IPS-18c (cell line): Measurements from ENCODE around the gene PPP2R2C.

Experiments used
- H3K4me3 ChIP-seq: 2 replicates; pipeline ENCODE4 v1.7.0; 2013; ENCODE audit warnings: low read depth, mild to moderate bottlenecking, low read length, moderate library complexity; ENCODE audit not compliant: insufficient read depth
- H3K9me3 ChIP-seq: one replicate; pipeline ENCODE4 v1.6.1; 2013; ENCODE audit warnings: mild to moderate bottlenecking, low read length, moderate library complexity; ENCODE audit not compliant: control insufficient read depth, insufficient read depth

The PPP2R2C gene

DNA sequence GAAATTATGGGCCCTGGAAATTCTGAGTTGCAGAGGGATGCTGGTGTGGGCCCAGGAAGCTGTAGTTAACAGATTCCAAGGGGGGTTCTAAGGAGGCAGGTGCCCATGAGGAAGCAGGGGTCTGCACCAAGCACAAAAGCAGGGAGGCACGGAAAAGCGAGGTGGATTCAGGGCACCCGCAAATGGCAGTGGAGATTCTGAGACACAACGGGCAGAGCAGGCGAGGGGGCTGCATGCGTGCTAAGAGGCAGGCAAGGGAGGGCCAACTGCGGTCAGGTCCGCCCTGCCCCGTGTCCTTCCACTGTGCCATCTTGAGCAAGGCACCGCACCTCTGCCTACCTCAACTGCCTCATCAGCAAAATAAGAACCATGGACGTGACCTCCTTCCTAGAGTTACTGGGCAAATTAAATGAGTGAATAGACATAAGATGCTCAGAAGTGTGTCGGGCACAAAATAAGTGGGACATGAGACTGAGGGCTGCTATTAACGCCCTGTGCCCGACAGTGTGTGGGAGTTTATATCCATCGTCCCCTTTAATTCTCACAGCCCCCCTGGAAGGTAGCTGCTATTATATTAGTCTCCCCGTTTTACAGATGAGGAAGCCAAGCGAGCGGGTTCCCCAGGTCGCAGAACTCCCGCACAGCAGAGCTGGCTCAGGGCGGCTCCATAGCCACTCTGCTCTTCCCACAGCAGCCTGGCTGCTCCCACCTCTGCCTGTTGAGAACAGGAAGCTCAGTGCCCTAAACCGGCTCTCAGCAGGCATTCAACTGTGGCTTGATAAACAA, 67.6 kb downstream of the PPP2R2C start:
- Histone ChIP-seq H3K4me3 (no peak overlapping the region), H3K9me3 (no peaks in the 10 kb centered on the region)

DNA sequence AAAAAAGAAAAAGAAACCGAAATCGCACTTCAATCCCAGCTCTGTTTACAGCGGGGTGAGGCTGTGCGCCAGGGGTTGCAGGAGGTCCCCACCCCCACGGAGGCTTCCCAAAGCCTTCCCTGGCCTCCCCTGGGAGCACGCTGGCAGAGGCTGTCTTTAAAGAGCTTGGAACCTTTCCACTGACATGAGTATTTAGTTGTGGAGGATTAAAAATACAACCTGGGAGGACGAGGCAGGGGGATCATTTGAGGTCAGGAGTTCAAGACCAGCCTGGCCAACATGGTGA, 69.1 kb downstream of the PPP2R2C start:
- Histone ChIP-seq H3K9me3 (no peaks in the 10 kb centered on the region), H3K4me3 (no peak overlapping the region)

DNA sequence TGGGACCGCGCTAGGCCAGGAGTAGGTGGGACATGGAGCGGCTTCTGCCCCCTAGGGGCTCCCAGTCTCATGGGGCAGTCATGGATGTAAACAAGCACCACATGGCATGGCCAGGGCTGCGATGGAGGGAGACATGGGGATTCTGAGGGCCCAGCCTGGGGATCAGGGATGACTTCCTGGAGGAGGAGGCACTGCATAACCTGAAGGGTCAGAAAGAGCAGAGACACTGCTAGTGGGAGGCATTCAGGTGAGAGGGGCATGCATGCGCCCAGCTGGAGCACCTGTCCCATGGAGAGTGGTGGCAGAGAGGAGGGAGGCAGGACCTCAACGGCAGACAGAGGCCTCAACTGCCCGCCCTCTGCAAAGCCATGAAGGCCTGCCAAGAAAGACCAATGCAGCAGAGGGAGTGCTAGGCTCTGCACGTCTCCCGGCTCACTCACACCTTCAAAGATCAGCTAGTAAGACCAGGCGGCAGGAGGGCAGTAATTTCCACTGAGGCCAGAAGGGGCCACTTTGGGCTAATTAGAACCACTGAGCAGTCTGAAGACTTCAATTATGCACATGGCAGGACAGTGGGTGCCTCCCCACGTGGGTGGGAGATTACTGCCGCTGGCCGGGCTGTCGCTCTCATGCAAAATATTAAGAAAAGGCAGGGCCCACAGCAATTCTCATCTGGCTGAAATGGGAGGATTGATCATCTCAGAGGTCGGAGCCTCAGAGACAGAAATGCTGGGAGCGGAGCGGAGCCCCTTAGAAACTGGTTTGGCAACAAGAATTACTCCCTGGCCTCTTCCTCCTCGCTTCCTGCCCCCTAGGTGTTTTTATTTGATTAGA, 69.6 kb downstream of the PPP2R2C start:
- no peak overlapping the region for H3K4me3 ChIP-seq
- no peaks in the 10 kb centered on the region for H3K9me3 ChIP-seq

- H3K9me3 ChIP-seq: no peaks in the 10 kb centered on the region
- H3K4me3 ChIP-seq: no peak overlapping the region
These were observed 70.6 kb downstream of the PPP2R2C start for GRCh38 chr4:6401797-6402196.

DNA sequence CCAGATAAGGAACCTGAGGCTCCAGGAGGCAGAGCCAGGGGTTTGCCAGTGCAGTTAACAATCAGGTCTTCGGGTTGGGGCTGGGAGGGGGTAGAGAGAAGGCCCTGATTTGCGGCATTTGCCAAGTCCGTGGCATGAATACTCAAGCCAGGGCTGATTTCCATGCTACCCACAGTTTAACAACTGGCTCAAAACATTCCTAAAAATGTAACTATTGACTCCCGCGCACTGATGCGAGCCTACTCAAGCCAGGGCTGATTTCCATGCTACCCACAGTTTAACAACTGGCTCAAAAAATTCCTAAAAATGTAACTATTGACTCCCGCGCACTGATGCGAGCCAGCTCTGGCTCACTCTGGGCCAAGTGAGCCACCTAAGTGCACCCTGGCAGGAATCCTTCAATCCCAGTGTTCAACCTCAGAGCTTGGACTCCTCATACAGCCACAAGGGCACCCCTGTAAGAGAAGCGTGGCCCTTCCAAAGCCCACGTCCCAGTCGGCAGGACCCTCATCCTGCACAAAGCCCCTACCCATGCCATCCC, 75.6 kb downstream of the PPP2R2C start:
- no peak overlapping the region for H3K4me3 ChIP-seq
- no peaks in the 10 kb centered on the region for H3K9me3 ChIP-seq

DNA sequence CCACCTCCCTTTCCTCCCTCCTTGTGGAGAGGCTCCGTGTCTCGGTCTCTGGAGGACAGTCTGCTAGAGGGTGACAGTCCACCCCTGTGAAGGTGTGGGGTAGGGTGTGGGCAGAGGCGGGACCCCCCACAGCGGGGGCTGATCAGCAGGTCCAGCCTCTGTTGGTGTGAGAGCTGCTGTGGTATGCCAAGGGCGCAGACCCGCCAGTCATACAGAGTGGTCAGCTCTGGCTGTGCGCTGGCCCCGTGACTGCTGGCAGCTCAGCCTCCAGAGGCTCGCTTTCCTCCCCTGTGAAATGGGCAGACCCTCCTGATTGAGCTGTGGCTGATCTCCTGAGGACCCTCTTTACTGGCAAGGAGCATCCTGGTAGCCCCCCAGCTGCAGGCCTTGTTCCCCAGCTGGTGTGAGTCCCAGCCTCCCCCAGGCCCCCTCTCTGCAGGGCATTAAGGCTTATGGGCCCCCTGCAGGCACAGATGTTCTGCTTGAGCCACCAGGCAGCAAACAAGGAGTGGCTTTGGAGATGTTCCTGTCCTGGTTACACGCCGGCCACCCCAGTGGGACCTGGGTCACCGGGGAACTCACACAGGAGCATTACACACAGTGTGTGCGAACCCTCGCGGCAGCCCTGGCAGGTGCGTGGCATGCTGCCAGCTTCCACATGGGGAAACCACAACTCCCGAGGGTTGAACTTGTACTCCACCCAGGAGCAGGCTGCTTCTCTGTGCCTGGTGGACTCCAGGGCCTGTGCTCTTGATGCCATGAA, 76.8 kb downstream of the PPP2R2C start:
- H3K9me3 ChIP-seq: no peaks in the 10 kb centered on the region
- no peak overlapping the region for H3K4me3 ChIP-seq

- Histone ChIP-seq H3K9me3 (no peaks in the 10 kb centered on the region), H3K4me3 (no peak overlapping the region)
These were observed 77.7 kb downstream of the PPP2R2C start for GRCh38 chr4:6394671-6395081.

DNA sequence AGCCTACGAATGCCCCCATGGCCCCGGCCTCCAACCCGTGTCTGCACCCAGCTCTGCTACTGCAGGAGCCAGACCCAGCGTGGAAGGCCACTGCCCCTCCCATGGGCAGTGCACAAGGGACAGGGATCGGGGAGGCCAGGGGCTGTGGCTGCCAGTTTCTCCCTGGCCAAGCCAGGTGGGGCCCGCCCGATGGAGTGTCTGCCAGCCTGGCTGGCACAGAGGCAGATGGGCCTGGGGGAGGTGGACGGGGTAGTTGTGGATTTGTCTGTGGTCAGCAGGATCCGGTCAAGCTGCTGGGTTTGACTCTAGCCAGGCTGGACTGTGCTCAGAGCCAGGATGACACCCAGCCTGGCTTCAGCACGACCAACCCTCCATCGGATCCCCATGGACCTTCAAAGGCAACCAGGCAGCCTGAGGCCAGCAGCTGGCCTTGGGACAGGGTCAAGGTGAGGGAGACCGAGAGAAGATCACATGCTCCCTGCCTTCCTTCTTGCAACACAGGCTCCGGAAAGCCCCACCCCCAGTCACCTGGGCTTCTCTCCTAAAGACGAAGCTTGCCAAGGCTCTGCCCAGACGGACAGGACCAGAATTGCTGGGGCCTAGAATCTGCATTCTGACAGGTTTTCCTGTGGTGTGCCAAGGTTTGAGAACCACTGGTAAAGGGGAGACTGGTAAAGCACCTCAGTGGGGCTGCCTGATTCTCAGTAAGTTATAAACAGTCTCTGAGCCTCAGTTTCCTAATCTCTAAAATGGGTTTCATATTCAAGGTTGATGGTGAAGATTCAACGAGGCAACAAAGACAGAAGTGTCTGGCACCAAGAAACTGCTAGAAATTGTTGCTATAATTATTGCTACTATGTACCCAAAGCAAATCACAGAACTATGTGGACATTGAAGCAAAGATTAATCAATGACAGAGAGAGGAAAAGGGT, 78.6 kb downstream of the PPP2R2C start:
- Histone ChIP-seq H3K4me3 (no peak overlapping the region), H3K9me3 (no peaks in the 10 kb centered on the region)

- H3K4me3 ChIP-seq: no peak overlapping the region
These were observed 79.3 kb downstream of the PPP2R2C start for GRCh38 chr4:6393066-6393465.

GRCh38 chr4:6392407-6392806, 80.0 kb downstream of the PPP2R2C start:
- Histone ChIP-seq H3K9me3 (no peaks in the 10 kb centered on the region), H3K4me3 (no peak overlapping the region)

More at GRCh38 chr4:6393066-6393465, 79.3 kb downstream of the PPP2R2C start:
- no peaks in the 10 kb centered on the region for H3K9me3 ChIP-seq

GRCh38 chr4:6391852-6392188, 80.6 kb downstream of the PPP2R2C start:
- H3K9me3 ChIP-seq: no peaks in the 10 kb centered on the region
- no peak overlapping the region for H3K4me3 ChIP-seq

GRCh38 chr4:6391186-6391851, 81.1 kb downstream of the PPP2R2C start:
- Histone ChIP-seq H3K4me3 (no peak overlapping the region), H3K9me3 (no peaks in the 10 kb centered on the region)

- H3K4me3 ChIP-seq: no peak overlapping the region
- no peaks in the 10 kb centered on the region for H3K9me3 ChIP-seq
These were observed 82.1 kb downstream of the PPP2R2C start for GRCh38 chr4:6390356-6390755.

DNA sequence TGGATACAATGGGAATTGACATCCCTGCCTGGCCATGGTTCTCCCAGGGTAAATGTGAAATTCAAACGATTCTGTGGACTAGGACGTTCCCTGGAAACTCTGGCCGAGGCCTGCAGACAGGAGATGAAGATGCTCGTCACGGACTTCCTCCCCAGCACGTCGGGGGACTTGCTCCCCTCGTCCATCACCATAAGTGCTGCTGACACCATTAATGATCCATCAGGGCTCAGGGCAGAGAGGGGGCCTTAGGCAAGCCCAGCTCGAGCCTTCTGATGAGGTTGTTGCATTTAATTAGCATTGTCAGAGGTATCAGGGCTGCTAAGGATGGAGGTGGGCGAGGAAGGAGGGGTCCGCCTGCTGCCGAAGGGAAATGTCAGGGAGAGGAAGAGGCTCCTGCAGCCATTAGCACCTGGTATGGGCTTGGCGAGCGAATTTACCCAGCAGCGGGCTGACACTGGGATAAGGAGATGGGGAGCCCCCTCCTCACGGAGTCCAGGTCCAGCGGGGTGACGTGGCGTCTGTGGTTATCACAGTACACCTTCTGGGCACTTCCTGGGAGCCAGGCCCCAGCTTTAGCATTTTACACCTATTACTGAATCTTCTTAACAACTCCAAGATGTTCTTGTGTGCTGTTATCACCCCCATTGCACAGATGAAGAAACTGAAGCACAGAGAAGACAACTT, 83.1 kb downstream of the PPP2R2C start:
- H3K4me3 ChIP-seq: no peak overlapping the region
- H3K9me3 ChIP-seq: peaks cover 2% of the 10 kb centered on the region

- Histone ChIP-seq H3K4me3 (no peak overlapping the region), H3K9me3 (peaks cover 2% of the 10 kb centered on the region)
These were observed 83.7 kb downstream of the PPP2R2C start for GRCh38 chr4:6388713-6389112.

DNA sequence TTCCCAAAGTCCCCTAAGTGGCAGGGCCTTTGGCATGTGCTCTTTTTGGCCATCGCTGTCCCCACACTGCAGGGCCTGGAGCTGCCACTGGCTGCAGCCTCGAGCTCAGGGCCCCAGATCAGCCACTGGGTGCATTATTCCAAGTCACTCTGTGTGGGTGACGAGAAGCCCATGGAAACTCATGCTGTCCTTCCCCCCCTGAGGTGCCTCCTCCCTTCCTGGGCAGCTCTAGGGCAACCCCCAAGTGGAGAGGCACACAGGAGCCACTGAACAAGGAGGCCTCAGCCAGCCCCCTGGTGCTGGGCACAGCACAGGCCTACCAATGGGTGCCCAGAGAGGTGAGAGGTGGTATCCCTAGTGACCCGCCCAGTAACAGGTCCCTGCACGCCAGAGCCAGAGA, 84.5 kb downstream of the PPP2R2C start:
- no peak overlapping the region for H3K4me3 ChIP-seq
- H3K9me3 ChIP-seq: peaks cover 2% of the 10 kb centered on the region
